Activated naive CD4-positive, alpha-beta T cell (primary cell): Measurements from ENCODE around the gene IGSF8.
A peak's percentile ranks its signal among the peaks of the same experiment; 100 is the strongest.

Experiments
- DNase-seq, 4 experiments: peaks; one replicate each; lab custom pipeline; 2025; lab: John Stamatoyannopoulos, UW

IGSF8 gene

DNA sequence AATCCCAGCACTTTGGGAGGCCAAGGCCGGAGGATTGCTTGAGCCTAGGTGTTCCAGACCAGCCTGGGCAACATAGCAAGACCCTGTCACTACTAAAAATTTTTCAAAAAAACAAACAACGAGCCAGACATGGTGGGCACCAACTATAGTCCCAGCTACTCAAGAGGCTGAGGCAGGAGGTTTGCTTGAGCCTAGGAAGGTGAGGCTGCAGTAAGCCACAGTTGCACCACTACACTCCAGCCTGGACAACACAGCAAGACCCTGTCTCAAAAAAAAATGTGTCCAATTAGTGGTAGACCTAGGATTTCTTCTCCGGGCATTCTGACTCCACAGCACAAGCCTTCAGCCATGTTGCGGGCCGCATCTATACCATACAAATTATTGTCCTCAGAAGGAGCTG is 6.7 kb upstream of the IGSF8 start:
- DNase-seq, result no peak

DNA sequence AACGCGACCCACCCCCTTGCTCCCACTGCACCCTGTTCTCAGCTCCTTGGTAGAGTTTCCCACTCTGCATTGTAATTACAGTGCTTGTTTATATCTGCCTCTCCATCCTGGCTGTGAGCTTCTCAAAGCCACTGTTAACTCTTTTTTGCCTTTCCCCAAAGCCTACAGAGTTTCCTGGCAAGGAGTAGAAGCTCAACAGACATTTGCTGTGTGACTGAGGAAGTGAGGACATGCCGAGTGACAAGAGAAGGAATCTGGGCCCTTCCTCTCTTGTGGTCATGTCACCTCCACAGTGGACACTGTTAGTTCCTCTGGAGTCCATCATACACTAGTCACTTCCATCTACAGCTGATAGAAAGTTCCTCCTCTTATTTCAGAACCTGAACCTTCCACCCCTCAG is 6.1 kb upstream of the IGSF8 start:
- DNase-seq, result no peak

DNA sequence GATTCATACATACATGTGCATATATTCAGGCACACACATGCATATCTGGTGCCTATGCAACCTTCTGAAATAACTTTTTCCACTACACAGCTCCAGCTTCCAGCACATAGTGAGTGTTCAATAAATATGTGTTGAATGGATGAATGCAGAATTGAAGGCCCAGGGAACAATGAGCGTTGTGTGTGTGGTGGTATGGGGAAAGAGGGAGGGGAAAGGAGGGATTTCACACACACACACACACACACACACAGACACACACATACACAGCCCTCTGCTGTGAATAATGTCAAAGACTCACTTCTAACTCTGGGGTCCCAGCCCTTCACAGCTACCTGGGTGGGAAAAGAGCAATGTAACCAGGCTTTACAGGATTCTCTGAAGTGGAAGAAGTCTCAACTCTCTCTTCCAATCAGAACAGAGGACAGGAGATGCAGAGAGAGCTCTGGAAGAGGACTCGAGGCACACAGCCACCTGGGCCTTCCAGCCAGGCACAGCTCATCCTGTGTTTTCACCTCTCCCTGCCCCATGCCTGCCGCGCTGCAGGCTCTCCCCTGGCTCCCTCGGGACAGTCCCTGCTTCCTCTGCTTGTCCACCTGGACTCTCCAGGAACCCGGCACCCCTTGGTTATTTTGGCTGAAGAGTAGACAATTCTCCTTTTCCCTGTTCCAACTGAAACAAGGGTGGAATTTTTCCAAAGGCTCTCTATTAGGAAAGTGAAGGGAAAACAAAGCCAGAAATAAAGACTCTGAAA is 5.4 kb upstream of the IGSF8 start:
- no peak for DNase-seq

DNA sequence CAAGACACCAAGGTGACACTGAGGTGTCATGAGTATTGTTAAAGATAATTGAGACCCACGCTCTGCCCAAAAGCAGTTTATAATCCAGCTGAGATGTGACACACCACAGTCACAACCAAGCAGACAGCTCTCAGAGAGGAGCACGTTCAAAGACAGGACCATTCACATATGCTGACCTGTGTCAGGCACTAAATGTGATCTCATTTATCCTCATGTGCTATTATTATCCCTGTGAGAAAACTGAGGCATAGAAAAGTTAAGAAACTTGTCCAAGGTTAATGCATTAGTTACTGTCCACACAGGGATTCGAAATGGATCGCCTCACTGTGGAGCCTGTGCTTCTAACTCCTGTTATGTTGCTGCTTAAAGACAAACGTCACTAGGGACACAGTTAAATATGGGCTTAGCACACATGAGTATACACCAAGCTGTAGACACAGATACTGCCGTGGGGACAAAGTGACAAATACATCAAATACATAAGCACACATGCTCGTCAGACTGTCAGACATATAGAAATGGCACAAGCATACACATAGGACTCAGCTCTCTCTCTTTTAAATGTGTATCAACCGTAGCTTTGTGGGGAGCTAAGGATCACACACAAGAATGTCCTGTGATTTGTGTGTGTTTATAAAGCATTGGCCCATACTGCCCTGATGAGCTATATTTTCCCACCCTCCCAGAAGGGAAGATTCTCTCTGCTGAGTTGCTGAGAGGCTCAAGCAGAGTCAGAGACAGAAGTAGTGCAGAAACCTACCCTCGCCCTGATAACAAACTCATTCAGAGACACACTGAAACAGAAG is 3.5 kb upstream of the IGSF8 start:
- no peak for DNase-seq

DNA sequence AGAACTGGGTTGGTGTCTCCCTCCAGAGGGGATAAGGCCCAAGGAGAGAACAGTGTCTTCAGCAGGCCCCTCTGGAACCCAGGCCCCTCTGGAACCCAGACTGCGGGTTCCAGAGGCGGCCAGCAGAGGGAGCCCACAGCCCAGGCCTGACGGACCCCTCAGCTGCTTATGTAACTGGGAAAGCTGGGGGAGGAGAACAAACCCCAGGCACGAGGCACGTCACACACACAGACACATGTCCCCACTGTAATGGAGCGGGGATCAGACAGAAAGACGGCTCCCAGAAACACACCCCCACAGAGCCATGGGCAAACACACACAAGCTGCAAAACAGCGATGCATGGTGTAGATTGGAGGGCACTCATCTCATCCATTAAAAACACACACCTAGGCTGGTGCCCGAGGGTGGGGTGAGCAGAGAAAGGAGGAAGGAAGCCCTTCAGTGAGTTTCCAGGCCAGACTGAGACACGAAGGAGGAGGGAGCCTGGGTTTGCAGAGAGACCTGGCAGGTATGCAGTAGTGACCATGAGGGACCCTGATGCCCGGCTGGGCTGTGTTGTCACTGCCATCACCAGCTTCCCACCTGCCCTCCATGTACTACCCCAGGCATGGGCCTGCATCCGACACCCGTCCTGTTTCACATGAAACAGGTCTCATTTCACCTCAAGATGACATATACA is 2.8 kb upstream of the IGSF8 start:
- peak; percentile 33 to 65 (median 48) for DNase-seq

DNA sequence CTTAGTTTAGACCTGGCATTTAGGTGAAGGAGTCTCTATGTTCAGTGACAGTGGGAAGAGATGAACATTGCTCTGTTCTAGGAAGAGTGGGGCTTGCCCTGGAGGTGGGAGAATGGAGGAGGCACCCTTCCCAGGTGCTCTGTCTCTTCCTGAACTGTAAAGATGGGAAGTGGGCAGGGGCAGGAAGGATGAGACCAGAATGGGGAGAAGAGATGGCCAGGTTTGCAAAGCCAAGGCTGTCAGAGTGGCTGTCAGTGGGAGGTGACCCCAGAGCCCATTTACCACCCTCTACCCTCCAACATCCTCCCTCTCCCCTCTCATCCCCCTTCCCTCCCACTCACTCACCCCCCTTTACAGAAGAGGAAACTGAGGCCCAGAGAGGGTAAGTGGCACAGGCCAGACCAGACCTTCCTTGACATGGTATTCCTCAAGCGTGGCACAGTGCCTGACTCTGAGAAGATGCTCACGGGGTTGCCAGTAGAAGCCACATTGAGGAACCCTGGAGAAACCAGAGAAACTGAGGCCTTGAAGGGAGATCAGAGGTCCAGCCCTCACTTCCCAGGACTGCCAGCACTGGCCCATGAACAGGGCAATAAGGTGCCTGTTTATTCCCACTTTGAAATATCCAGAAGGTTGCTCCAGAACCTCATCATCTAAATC is 1.4 kb upstream of the IGSF8 start:
- no peak for DNase-seq

DNA sequence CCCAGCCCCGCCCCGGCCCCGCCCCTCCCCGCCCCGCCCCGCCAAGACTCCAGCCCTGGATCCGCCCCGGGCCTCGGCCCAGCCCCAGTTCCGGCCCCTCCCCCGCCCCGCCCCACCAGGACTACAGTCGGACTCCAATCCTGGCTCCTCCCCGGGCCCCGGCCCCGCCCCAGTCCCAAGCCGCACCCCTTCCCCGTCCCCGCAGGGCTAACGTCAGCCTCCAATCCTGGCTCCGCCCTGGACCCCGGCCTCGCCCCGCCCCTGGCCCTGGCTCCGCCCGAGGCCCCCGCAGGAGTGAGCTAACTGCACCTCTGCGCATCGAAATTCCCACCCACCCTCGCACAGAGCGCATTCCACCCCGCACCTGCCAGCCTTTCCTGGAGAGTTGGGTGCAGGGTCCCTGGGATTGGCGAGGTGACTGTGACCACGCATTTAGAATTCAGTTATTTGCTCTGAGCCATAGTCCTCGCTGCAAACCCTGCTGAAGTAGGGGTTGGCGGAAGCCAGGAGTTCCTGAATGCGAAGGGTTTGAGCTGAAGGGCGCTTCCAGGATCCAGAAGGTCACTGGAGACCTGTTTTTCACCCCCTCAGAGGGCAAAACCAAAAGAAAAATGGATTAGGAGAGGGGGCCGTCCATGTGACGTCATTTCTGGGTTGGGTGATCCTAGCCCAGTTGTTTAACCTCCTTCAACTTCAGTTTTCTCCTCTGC is 588 bp upstream of the IGSF8 start:
- peak; percentile 97 to 100 (median 100) for DNase-seq

DNA sequence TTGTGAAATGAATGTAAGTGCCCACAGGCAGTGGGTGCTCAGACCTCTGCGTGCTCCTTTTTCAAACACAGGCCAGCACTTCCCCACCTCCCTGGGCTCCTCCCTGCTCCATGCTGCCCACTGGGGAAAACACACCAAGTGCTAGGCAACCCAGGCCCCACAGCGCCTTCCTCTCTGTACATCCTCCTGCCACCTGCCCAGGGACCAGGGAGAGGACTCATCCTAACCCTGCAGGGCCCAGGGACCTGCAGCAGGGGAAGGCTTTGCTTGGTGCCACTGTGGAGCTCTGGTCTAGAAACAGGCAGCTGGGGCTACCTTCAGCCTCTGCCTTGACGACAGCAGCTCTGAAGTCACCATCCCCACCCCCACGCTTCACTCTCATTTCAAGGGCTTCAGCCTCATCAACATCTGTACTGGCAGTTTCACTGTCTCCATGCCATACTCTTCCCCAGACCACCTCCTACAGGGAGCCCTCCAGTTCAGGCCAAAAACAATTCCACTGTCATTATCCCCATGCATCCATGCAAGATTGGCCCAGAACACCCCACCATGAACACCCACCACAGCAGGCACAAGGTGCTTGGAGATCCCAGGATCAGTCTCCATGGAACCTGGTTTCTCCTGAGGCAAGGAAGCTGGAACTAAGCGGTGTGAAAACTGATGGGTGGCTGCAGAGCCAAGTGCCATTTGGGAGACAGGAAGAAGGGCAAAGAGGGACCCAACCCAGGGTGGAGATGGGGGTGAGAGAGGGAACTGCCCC is 1.1 kb downstream of the IGSF8 start:
- no peak for DNase-seq

DNA sequence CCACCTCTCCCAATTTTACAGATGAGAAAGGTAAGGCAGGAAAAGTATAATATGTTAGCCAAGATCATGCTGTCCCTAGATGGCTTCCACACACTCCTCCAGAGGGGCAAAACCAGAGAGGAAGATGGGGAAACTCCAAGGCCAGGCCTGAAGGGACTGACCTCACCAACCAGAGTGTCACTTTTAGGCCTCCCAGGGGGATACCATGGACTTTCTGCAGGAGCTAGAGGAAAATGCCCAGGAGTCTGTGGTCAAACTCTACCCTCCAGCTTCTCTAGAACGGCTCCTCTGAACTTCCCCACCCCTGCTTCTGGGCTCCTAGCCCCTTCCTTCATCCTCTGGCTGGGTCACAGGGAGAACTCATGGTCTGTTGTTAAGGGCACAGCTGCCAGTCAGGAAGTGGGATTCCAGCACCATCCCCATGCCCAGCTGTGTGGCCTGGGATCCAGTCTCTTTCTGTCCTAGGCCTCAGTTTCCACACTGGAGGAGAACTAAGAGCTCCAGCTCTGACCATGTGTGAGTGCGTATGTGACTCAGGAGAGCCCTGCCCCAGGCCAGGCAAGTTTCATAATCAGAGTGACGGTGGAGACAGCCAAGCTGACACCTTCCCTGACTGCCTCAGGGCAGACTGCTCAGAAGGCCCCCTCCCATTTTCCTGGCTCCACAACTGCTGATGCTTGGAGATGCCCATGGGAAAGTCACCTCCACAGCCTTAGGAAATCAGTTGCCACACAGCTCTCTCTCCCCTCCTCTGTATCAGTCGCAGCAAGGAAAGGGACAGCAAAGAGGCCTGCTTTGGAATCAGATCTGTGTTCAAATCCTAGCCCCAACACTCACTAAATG is 1.9 kb downstream of the IGSF8 start:
- DNase-seq, result no peak

DNA sequence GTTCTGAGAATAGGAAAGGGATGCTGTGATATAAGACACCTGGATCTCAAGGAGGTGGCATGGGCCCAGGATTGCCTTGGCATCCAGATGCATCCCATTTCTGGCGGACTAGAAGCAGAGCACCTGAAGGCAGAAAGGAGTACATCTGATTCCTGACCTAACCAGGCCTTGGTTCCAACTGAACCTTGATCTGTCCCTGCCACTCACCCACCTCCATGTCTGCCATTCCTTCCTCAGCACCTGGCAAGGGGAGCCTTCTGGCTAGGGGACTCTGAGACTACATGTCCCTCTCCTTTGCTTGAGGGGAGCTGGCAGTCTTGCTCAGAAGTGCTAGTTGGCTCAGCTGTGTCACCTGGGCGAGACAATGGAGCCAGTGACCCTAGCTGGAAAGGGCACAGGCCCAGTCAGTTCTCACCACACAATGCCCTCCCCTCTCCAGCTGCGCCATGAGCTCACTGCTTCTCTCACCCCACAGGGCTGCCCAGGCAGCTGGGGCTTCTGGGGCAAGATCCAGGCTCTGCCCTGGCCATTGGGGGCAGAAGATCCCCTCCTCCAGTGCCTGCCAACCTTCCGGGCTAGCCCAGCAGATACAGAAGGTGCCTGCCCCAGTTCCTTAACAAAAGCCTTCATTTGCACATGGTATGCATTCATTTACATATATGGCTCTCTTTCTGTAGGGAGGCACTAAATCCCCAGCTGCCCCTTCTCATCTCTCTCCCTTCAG is 2.9 kb downstream of the IGSF8 start:
- DNase-seq, result no peak

DNA sequence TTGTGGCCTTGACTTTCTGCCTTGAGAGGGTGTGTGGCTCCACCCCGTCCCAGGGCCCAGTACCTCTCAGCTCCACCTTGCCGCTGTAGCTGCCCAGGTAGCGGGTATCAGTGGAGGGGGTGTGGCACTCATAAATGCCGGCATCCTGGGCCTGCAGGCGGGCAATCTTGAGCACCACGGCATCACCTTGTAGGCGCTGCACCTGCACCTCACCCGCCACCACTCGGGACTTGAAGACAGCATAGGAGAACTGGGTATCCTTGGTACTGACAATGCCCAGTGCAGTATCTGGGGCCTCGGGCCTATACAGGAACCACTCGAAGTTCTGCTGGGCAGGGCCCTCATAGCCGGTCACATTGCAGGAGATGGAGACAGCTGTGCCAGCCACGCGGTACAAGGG is 3.6 kb downstream of the IGSF8 start:
- DNase-seq, result no peak

DNA sequence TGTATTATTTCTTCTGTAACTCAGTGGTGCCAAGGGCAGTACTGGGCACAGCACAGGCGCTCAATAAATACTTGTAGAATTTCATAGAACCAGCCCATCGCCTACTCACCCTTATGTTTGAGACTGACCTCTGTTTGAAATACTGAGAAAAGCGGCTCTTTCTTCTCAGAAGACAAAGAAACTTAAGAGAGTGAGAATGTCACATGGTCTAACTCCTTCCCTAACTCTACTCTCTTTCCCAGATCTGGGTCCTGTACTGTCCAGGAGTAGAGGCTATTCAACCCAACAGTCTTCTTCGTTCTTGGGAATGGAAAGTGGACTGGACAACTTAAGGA is 4.2 kb downstream of the IGSF8 start:
- no peak for DNase-seq

DNA sequence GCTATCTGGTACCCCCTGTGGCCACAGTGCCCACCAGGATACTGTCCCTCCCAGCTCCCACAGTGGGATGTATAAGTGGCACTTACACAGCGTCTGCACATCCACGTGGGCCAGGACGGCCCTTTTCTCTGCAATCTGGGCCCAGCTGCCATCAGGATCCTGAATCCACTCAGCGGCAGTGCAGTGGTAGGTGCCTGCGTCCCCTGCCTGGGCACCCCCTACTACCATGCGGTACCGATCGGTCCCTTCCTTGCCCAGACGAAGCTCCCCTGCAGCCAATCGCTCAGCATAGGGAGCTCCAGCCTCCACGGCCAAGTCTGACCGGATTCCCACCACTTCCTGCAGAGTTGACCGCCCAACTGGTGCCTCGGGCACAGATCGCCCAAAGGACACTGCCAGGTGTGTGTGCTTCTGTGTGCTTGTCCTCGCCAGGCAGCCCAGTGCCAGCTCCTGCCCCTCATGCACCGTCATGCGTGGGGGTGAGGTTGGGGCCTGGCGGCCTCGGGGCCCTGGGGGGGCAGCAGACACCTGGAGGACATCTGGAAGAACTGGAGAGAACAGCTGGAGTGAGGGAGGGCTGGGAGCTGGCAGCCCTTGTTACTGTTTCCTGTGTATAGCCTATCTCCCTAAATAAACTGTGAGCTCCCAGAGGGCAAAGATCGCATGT is 4.7 kb downstream of the IGSF8 start:
- no peak for DNase-seq

DNA sequence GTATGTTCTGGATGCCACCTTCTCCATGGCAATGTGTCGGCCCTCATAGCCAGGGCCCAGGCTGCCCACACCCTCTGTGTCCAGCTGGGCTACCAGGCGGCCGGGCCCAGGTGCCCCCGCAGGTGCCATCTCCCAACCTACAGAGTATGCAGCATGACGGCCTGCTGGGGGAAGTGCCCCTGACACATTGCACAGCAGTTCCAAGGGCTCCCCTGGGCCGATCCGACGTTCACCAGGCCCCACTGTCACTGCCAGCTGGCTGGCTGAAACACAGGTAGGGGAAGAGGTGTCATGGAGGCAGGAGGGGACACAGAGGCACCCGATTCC is 5.4 kb downstream of the IGSF8 start:
- no peak for DNase-seq

DNA sequence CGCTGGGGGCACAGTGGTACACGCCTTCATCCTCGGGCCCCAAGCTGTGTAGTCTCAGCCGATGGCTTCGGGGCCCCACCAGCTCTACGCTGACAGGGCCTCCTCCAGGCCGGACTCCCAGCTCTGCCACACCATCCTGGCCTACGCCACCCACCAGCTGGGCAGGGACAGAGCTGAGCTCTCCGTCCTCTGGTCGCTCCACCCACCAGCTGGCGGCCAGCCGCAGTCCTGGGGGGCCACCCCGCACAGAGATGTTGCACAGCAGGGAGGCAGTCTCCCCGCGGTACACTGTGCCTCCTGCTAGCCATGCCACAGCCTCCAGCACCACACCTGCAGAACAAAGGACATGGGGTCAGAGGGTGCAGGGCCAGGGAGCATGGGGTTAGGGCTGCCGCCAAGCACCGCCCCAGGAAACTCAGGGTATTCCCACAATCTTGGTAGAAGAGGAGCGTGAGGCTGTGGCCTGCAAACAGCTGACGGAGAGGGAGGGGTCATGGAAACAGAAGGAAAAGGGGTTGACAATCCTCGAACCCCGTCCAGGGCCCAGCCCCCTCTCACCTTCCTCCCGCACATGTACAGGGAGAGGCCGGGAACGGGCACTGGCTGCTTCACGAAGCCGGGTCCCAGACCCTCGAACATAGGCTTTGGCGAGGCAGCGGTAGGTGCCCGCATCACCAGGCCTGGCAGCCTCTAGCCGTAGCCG is 5.9 kb downstream of the IGSF8 start:
- no peak for DNase-seq

DNA sequence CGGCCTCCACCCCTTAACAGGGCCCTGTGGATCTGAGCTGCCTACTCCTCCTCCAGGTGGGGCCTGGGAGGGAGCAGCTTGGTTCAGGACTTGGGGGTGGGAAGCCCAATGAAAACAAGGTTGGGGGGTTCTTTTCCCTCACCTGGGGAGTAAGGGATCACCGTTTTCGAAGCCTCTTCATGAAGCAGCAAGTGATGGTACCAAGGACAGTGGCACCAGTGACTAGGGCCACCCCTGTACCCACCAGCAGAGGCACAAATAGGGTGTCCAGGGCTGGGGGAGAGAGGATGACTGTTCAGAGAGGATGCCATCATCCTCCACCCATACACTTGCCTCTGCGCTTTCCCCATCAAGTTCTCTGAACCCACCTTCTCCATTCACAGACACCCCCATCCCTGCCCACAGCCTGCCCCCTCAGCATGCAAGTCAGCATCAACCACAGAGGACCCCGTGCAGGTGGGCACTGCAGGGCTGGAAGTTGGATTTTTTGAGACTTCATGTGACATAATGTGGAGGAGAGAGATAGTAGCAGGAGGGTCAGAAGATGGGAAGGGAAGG is 6.7 kb downstream of the IGSF8 start:
- DNase-seq, result no peak

DNA sequence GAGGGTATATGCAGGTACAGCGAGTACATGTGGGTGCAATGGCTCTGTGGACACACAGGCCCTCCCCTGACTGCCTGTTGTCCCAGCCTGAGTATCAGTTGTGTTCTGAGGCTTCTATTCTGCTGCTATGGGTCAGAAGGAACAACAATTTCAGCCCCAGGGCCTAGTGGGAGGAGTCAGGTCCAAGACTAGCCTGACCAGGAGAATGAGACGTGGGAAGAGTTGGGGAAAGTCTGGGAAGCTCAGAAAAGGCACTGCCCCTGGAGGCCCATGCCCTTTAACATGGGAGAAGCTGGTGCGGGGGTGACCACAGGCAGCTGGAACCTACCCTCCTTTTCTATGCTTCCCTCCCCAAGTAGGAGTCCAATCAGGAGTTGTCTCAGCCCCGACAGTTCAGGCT is 7.7 kb downstream of the IGSF8 start:
- DNase-seq, result no peak

DNA sequence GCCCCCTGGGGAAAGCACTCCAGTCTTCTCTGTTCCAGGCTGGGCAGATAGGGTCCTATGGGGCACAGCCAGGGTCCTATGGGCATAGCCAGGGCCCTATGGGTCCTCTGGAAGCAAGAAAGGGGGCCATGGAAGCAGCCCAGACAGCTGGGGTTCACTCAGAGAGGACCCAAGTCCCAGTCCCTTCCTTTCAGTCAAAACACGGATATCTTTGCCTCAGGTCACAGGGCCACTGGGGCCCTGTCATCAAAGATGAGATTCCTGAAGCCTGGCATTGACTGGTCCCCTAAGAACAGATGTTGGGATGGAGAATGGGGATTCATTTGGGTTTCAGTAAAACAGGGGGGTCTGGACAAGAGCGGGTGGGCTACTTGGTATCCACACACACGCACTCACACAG is 8.5 kb downstream of the IGSF8 start:
- no peak for DNase-seq
